Measurements from ENCODE around the gene ANXA2. TPM values are rescaled to one million over a fixed set of nuclear protein-coding genes. Genes with fewer than 3 reads are reported as not detected.

ANXA2 gene
- total RNA-seq, 2 experiments from 2014 or later, result 26.5 to 43.4 TPM

- no peaks in the 10 kb centered on the region for H4K20me1 ChIP-seq (ENCODE audit: insufficient read depth, low read length)
- no peaks in the 10 kb centered on the region for H3K9me2 ChIP-seq (ENCODE audit: insufficient read depth, low read length)
- no TSS peak for BruUV-seq (replicated peaks)
- POLR2A ChIA-PET, result interaction anchor here (1.1 kb wide), 1 partner anchor 9 kb away, joined by 3 read pairs; no protein-coding TSS in a partner anchor
- intact Hi-C loops (cut with micrococcal nuclease; ENCODE audit: unreplicated experiment), result no loop called here
- H3K4me1 ChIP-seq (ENCODE audit: insufficient read depth, low read length, poor library complexity, severe bottlenecking), result no peaks in the 10 kb centered on the region
- no peak overlapping the region for H3K27ac ChIP-seq (ENCODE audit: low read depth, low read length, poor library complexity, severe bottlenecking)
- H2AFZ ChIP-seq (ENCODE audit: low read length), result no peak overlapping the region
- H3K36me3 ChIP-seq (ENCODE audit: insufficient read depth, low read length), result peaks cover 46% of the 10 kb centered on the region
- CTCF ChIA-PET (ENCODE audit: unreplicated experiment), result no interaction called here
- DNase-seq (ENCODE audit: low spot score), result no peak
- H3K79me2 ChIP-seq (ENCODE audit: insufficient read depth, low read depth, low read length), result no peaks in the 10 kb centered on the region
- no peak overlapping the region for H3K4me3 ChIP-seq (ENCODE audit: low read depth, low read length, poor library complexity, severe bottlenecking)
- TF ChIP-seq EZH2phosphoT487 (IDR thresholded peaks at IDR 0.05; ENCODE audit: borderline replicate concordance, low read depth, low read length) (no peak), CTCF (conservative IDR thresholded peaks at IDR 0.05; ENCODE audit: low read length) (no peak)
- H3K4me2 ChIP-seq (ENCODE audit: low read length), result no peak overlapping the region
- H3K9me3 ChIP-seq (ENCODE audit: low read length), result no peaks in the 10 kb centered on the region
Observed at GRCh38 chr15:60442763-60443162, 45.0 kb upstream of the ANXA2 start.

- Histone ChIP-seq H3K79me2 (ENCODE audit: insufficient read depth, low read depth, low read length) (no peaks in the 10 kb centered on the region), H4K20me1 (ENCODE audit: insufficient read depth, low read length) (no peaks in the 10 kb centered on the region), H3K36me3 (ENCODE audit: insufficient read depth, low read length) (peaks cover 40% of the 10 kb centered on the region; the same call in 1 of the 2 replicates), H3K4me2 (ENCODE audit: low read length) (no peak overlapping the region), H3K9me3 (ENCODE audit: low read length) (no peaks in the 10 kb centered on the region), H3K9me2 (ENCODE audit: insufficient read depth, low read length) (no peaks in the 10 kb centered on the region), H3K4me3 (ENCODE audit: low read depth, low read length, poor library complexity, severe bottlenecking) (no peak overlapping the region), H2AFZ (ENCODE audit: low read length) (no peak overlapping the region), H3K4me1 (ENCODE audit: insufficient read depth, low read length, poor library complexity, severe bottlenecking) (no peaks in the 10 kb centered on the region), H3K27ac (ENCODE audit: low read depth, low read length, poor library complexity, severe bottlenecking) (no peak overlapping the region)
- no peak for DNase-seq (ENCODE audit: low spot score)
- TF ChIP-seq EZH2phosphoT487 (IDR thresholded peaks at IDR 0.05; ENCODE audit: borderline replicate concordance, low read depth, low read length), result no peak
- TF ChIP-seq CTCF (conservative IDR thresholded peaks at IDR 0.05; ENCODE audit: low read length), result no peak
- CTCF ChIA-PET (ENCODE audit: unreplicated experiment), result no interaction called here
- BruUV-seq (replicated peaks), result no TSS peak
- POLR2A ChIA-PET, result interaction anchor here (0.7 to 1.1 kb wide), 2 partner anchors 10 to 20 kb away, joined by 3 read pairs; no protein-coding TSS in a partner anchor
- intact Hi-C loops (cut with micrococcal nuclease; ENCODE audit: unreplicated experiment), result no loop called here
Observed at GRCh38 chr15:60442031-60442650, 44.4 kb upstream of the ANXA2 start.

GRCh38 chr15:60441331-60441730 is 43.5 kb upstream of the ANXA2 start:
- ChIA-PET POLR2A (interaction anchor here (0.9 kb wide), 1 partner anchor 11 kb away, joined by 4 read pairs; no protein-coding TSS in a partner anchor), CTCF (ENCODE audit: unreplicated experiment) (no interaction called here)
- Histone ChIP-seq H3K4me2 (ENCODE audit: low read length) (no peak overlapping the region), H4K20me1 (ENCODE audit: insufficient read depth, low read length) (no peaks in the 10 kb centered on the region), H3K27ac (ENCODE audit: low read depth, low read length, poor library complexity, severe bottlenecking) (no peak overlapping the region), H3K9me3 (ENCODE audit: low read length) (no peaks in the 10 kb centered on the region), H3K79me2 (ENCODE audit: insufficient read depth, low read depth, low read length) (no peaks in the 10 kb centered on the region), H3K4me3 (ENCODE audit: low read depth, low read length, poor library complexity, severe bottlenecking) (no peak overlapping the region), H3K4me1 (ENCODE audit: insufficient read depth, low read length, poor library complexity, severe bottlenecking) (no peaks in the 10 kb centered on the region), H3K9me2 (ENCODE audit: insufficient read depth, low read length) (no peaks in the 10 kb centered on the region), H3K36me3 (ENCODE audit: insufficient read depth, low read length) (peaks cover 38% of the 10 kb centered on the region; the same call in 1 of the 2 replicates), H2AFZ (ENCODE audit: low read length) (no peak overlapping the region)
- BruUV-seq (replicated peaks), result no TSS peak
- DNase-seq (ENCODE audit: low spot score), result no peak
- intact Hi-C loops (cut with micrococcal nuclease; ENCODE audit: unreplicated experiment), result no loop called here
- no peak for TF ChIP-seq EZH2phosphoT487 (IDR thresholded peaks at IDR 0.05; ENCODE audit: borderline replicate concordance, low read depth, low read length)
- TF ChIP-seq CTCF (conservative IDR thresholded peaks at IDR 0.05; ENCODE audit: low read length), result no peak
